ENCODE results near the gene STT3B.

DNA sequence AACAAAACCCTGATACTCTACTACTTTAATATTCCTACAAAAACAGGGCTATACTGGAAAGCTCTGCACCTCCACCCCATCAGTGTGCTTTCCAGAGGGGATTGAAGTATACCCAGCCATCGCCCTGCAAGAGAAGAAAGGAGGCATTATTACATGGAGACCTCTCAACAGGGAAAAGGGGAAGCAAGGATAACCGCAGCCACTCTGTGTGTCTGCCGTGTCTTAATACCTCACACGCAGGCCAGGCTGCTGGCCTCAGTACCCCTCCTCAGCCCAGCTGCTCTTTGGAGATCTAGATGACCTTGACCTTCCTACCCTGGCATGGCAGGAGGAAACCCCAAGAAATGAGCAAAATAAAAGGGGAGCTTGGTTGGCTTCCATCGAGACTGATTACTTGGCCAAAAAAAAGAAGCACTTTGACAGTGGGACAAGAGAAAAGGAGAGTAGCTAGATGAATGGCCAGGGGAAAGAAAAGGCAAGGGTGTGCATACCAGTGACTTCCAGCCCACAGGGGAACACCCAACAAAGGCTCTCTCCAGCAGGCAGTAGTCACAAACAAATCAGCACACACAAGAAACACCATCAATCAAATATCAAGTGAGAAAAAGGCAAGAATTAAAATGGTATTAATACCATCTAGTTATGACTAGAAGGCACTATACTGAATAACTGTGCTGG is 129.4 kb downstream of the STT3B start:
- TF ChIP-seq EZH2phosphoT487 (IDR thresholded peaks at IDR 0.05; ENCODE audit: low read length) (no peak), EZH2 (optimal IDR thresholded peaks at IDR 0.05; ENCODE audit: low read depth, low read length) (no peak)
- TF ChIP-seq, protein P1, sequence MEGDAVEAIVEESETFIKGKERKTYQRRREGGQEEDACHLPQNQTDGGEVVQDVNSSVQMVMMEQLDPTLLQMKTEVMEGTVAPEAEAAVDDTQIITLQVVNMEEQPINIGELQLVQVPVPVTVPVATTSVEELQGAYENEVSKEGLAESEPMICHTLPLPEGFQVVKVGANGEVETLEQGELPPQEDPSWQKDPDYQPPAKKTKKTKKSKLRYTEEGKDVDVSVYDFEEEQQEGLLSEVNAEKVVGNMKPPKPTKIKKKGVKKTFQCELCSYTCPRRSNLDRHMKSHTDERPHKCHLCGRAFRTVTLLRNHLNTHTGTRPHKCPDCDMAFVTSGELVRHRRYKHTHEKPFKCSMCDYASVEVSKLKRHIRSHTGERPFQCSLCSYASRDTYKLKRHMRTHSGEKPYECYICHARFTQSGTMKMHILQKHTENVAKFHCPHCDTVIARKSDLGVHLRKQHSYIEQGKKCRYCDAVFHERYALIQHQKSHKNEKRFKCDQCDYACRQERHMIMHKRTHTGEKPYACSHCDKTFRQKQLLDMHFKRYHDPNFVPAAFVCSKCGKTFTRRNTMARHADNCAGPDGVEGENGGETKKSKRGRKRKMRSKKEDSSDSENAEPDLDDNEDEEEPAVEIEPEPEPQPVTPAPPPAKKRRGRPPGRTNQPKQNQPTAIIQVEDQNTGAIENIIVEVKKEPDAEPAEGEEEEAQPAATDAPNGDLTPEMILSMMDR (IDR thresholded peaks at IDR 0.05; ENCODE audit: low read length), result no peak
